PFSK-1 (cell line): Measurements from ENCODE around the gene ANKRD6.

Experiments
- FOXP2 ChIP-seq: optimal IDR thresholded peaks from 2 replicates; pipeline ENCODE3; 2011; ENCODE audit warnings: borderline replicate concordance, control low read depth, inconsistent platforms; ENCODE audit not compliant: insufficient read depth; ENCODE audit errors: extremely low read length, extremely low read depth
- POLR2AphosphoS5 ChIP-seq: IDR thresholded peaks from 2 replicates; pipeline ENCODE4 v1.6.1; 2012; ENCODE audit warnings: low read depth, mild to moderate bottlenecking, control low read depth, low read length, moderate library complexity
- REST ChIP-seq, 2 experiments: IDR thresholded peaks; 2 replicates each; pipeline versions ENCODE4 v1.6.1 to v1.8.0; 2011 to 2012; ENCODE audit warnings: low read depth in 2 of 2, low read length in 2 of 2, control low read depth in 1 of 2, inconsistent platforms in 1 of 2, mild to moderate bottlenecking in 1 of 2, moderate library complexity in 1 of 2; ENCODE audit not compliant: insufficient read depth in 1 of 2
- SIN3A ChIP-seq: IDR thresholded peaks from 2 replicates; pipeline ENCODE4 v1.6.1; 2012; ENCODE audit warnings: mild to moderate bottlenecking, low read length, moderate library complexity, borderline replicate concordance; ENCODE audit not compliant: insufficient read depth
- TAF1 ChIP-seq: IDR thresholded peaks from 2 replicates; pipeline ENCODE4 v1.6.1; 2012; ENCODE audit warnings: low read length, control low read depth, borderline replicate concordance; ENCODE audit not compliant: insufficient read depth

The ANKRD6 gene

DNA sequence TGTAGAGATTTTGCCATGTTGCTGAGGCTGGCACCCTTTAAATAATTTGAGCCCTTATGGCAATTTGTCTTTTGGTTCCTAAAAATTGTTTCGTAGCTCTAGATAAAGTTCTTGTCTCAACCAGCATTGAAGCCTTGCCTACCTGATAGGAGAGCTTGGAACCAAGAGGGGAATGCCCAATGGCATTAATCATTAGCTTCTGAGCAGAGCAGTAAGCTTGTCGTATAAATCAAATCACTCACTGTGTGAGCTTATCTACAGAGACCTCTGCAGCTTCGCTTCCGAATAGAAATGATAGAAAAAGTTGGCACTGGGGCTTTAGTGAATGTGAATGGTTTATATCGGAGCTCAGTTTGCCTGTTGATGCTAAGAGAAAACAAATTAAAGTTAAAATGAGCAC, 10.7 kb downstream of the ANKRD6 start:
- no peak for TF ChIP-seq POLR2AphosphoS5
- no peak for TF ChIP-seq FOXP2
- no peak for TF ChIP-seq REST (IDR thresholded peaks at IDR 0.05; ENCODE audit: insufficient read depth in 1 of 2, low read depth in 2 of 2, low read length in 2 of 2)
- no peak for TF ChIP-seq SIN3A
- no peak for TF ChIP-seq TAF1

DNA sequence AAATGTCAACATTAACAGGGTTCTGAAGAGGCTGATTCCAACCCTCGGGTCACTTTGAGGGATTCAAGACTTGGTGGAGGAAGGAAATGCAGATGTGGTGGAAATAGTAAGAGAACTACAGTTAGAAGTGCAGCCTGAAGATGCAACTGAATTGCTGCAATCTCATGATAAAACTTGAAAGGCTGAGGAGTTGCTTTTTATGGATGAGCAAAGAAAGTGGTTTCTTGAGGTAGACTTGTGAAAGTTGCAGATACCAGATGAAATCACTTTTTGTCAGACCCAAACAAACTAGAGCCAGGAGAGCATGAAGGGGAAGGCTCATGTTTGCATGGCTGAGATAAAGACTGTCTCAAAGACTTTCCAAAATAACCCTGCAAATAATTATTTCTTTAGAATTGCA, 16.2 kb downstream of the ANKRD6 start:
- no peak for TF ChIP-seq TAF1
- TF ChIP-seq SIN3A: no peak
- TF ChIP-seq POLR2AphosphoS5: no peak
- no peak for TF ChIP-seq REST (IDR thresholded peaks at IDR 0.05; ENCODE audit: insufficient read depth in 1 of 2, low read depth in 2 of 2, low read length in 2 of 2)
- no peak for TF ChIP-seq FOXP2

- no peak for TF ChIP-seq TAF1
- no peak for TF ChIP-seq REST (IDR thresholded peaks at IDR 0.05; ENCODE audit: insufficient read depth in 1 of 2, low read depth in 2 of 2, low read length in 2 of 2)
- TF ChIP-seq POLR2AphosphoS5: no peak
- TF ChIP-seq FOXP2: no peak
- TF ChIP-seq SIN3A: no peak
Measured at GRCh38 chr6:89452281-89452680, 19.3 kb downstream of the ANKRD6 start.

DNA sequence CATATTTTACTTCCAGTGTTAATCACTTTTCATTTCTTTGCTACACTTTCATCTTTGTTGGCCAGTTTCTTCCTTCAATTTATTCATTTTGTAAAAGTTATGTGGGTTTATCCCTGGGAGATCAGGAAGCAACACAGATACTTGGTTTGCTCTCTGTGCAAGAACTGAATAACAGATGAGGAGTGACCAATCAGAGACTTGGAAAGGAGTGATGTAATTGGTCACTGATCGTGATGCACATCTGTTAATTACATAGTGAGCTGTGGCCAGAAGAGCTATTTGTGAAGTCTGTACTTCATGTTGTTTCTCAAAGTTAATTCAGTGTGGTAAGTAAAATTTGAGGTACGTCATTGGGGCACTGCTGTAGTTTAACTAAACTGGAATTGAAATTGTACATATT, 21.3 kb downstream of the ANKRD6 start:
- TF ChIP-seq TAF1: no peak
- no peak for TF ChIP-seq REST (IDR thresholded peaks at IDR 0.05; ENCODE audit: insufficient read depth in 1 of 2, low read depth in 2 of 2, low read length in 2 of 2)
- no peak for TF ChIP-seq FOXP2
- no peak for TF ChIP-seq POLR2AphosphoS5
- no peak for TF ChIP-seq SIN3A

- peak; percentile 64 to 87 for TF ChIP-seq REST (IDR thresholded peaks at IDR 0.05; ENCODE audit: insufficient read depth in 1 of 2, low read depth in 2 of 2, low read length in 2 of 2)
- TF ChIP-seq SIN3A: no peak
- no peak for TF ChIP-seq FOXP2
- no peak for TF ChIP-seq POLR2AphosphoS5
- no peak for TF ChIP-seq TAF1
Measured at GRCh38 chr6:89458704-89459103, 25.8 kb downstream of the ANKRD6 start.
